Nephron progenitor cell (in vitro differentiated cells): ENCODE results near the gene RGS9.
A peak's percentile ranks its signal among the peaks of the same experiment; 100 is the strongest.

Experiments used
- DNase-seq: peaks from one replicate; pipeline ENCODE4 v3.0.0; 2021
- H3K27ac Mint-ChIP-seq: 2 replicates; pipeline ENCODE4 v1.8.0; 2021; ENCODE audit warnings: mild to moderate bottlenecking, moderate library complexity, mixed read lengths
- H3K27me3 Mint-ChIP-seq: 2 replicates; pipeline ENCODE4 v1.8.0; 2021; ENCODE audit warnings: mild to moderate bottlenecking, low read depth, mixed read lengths; ENCODE audit not compliant: poor library complexity
- H3K36me3 Mint-ChIP-seq: 2 replicates; pipeline ENCODE4 v1.8.0; 2021; ENCODE audit warnings: low read depth, mixed read lengths
- H3K4me1 Mint-ChIP-seq: 2 replicates; pipeline ENCODE4 v1.8.0; 2021; ENCODE audit warnings: mixed read lengths
- H3K4me3 Mint-ChIP-seq: 2 replicates; pipeline ENCODE4 v1.8.0; 2021; ENCODE audit warnings: mild to moderate bottlenecking, moderate library complexity, mixed read lengths
- H3K9me3 Mint-ChIP-seq: 2 replicates; pipeline ENCODE4 v1.8.0; 2021; ENCODE audit warnings: mild to moderate bottlenecking, moderate library complexity, mixed read lengths
- TF ChIP-seq, protein P1 (sequence below): fragments of 200-600 bp; sonication (generic); IDR thresholded peaks from 2 replicates; pipeline ENCODE4 v1.5.0; 2021; ENCODE audit warnings: antibody characterized with exemption

RGS9 gene

DNA sequence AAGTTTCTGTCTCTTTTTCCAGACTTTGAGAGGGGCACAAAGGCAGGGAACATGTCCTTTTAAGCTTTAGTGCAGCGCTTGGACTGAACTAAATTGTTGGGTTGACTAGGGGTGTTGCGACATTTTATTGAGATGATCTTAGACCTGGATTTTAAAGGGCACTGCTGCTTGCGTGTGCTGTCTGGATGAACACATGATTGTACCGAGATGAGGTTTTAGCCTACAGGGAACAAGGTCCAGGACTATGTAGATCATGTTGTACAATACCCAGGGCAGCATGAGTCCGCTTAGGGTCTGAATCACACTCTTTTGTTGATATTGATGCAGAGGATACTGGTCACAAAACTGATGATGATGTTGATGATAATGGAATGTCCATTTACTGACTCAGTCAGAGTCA, 5.2 kb upstream of the RGS9 start:
- TF ChIP-seq, protein P1, sequence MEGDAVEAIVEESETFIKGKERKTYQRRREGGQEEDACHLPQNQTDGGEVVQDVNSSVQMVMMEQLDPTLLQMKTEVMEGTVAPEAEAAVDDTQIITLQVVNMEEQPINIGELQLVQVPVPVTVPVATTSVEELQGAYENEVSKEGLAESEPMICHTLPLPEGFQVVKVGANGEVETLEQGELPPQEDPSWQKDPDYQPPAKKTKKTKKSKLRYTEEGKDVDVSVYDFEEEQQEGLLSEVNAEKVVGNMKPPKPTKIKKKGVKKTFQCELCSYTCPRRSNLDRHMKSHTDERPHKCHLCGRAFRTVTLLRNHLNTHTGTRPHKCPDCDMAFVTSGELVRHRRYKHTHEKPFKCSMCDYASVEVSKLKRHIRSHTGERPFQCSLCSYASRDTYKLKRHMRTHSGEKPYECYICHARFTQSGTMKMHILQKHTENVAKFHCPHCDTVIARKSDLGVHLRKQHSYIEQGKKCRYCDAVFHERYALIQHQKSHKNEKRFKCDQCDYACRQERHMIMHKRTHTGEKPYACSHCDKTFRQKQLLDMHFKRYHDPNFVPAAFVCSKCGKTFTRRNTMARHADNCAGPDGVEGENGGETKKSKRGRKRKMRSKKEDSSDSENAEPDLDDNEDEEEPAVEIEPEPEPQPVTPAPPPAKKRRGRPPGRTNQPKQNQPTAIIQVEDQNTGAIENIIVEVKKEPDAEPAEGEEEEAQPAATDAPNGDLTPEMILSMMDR: no peak
- H3K27ac Mint-ChIP-seq: no peak overlapping the region
- no peaks in the 10 kb centered on the region for H3K36me3 Mint-ChIP-seq
- H3K9me3 Mint-ChIP-seq: no peaks in the 10 kb centered on the region
- no peak for DNase-seq
- no peak overlapping the region for H3K4me3 Mint-ChIP-seq
- peaks cover 19% of the 10 kb centered on the region for H3K4me1 Mint-ChIP-seq
- H3K27me3 Mint-ChIP-seq: peaks cover 42% of the 10 kb centered on the region

GRCh38 chr17:65134035-65134434, 3.1 kb upstream of the RGS9 start:
- no peak overlapping the region for H3K4me3 Mint-ChIP-seq
- peaks cover 37% of the 10 kb centered on the region for H3K4me1 Mint-ChIP-seq
- no peak for DNase-seq
- H3K27ac Mint-ChIP-seq: no peak overlapping the region
- TF ChIP-seq, protein P1: no peak
- no peaks in the 10 kb centered on the region for H3K9me3 Mint-ChIP-seq
- H3K36me3 Mint-ChIP-seq: no peaks in the 10 kb centered on the region
- peaks cover 45% of the 10 kb centered on the region for H3K27me3 Mint-ChIP-seq

GRCh38 chr17:65139101-65139764, 2.1 kb downstream of the RGS9 start:
- peak overlapping the region; percentile 1 for H3K27ac Mint-ChIP-seq
- peaks cover 52% of the 10 kb centered on the region for H3K4me1 Mint-ChIP-seq
- no peak for DNase-seq
- no peaks in the 10 kb centered on the region for H3K9me3 Mint-ChIP-seq
- H3K4me3 Mint-ChIP-seq: peak overlapping the region; percentile 55
- H3K27me3 Mint-ChIP-seq: peaks cover 43% of the 10 kb centered on the region
- H3K36me3 Mint-ChIP-seq: no peaks in the 10 kb centered on the region
- TF ChIP-seq, protein P1: no peak

DNA sequence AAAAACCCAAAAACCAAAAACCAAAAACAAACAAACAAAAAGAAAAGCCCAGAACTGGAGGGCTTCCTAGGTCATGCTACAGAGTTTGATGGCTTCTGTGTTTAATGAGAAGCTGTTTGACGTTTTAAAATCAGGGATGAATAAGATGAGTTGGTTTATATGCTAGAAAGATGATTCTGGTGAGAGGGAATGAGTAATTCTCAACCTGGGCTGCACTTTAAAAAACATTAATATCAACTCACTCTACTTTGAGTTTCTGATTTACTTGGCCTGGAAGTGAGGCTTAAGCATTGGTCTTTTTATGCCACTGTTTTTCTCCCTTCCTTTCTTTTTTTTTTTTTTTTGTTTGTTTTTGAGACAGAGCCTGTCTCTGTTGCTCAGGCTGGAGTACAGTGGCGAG, 5.1 kb downstream of the RGS9 start:
- no peaks in the 10 kb centered on the region for H3K9me3 Mint-ChIP-seq
- H3K4me3 Mint-ChIP-seq: no peak overlapping the region
- H3K36me3 Mint-ChIP-seq: no peaks in the 10 kb centered on the region
- no peak overlapping the region for H3K27ac Mint-ChIP-seq
- H3K4me1 Mint-ChIP-seq: peaks cover 56% of the 10 kb centered on the region
- TF ChIP-seq, protein P1: no peak
- H3K27me3 Mint-ChIP-seq: peaks cover 36% of the 10 kb centered on the region
- no peak for DNase-seq

DNA sequence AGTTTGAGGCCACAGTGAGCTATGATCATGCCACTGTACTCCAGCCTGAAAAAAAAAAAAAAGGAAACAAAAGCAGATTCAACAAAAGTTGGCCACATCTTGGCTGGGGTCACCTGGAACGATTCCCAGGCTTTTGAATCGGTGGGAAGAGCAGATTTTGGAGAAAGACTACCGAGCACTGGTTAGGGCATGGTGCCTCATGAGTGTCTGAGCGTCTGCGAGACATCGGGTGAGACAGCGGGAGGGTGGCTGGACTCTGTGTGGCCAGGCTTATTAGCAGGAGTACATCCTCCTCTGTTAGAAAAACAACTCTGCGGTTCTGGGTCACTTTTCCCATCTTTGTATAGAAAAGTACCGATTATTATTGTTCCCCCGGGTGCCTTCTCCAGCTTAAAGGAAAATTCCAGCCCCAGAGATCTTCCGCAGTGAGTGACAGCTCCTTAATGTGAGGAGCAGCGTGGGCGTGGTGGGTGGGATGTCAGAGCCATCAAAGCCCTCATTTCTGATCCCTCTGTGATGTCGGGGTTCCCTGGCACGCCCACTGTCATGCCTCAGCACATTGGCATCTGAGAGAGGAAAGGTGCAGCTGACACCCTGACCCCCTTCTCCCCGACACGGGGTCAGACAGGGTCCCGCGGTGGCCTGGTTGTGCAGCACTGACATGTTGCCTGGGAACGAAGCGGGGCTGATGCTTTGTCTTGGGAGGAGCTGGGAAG, 6.9 kb downstream of the RGS9 start:
- peak; percentile 31 for DNase-seq

More for the DNA sequence above, 6.9 kb downstream of the RGS9 start:
- Mint-ChIP-seq H3K9me3 (no peaks in the 10 kb centered on the region), H3K27ac (peak overlapping the region; percentile 89), H3K4me1 (peaks cover 44% of the 10 kb centered on the region), H3K36me3 (no peaks in the 10 kb centered on the region), H3K4me3 (no peak overlapping the region), H3K27me3 (peaks cover 24% of the 10 kb centered on the region)
- TF ChIP-seq, protein P1: no peak
